Measurements from ENCODE around the gene RFWD3. TPM values are rescaled to one million over a fixed set of nuclear protein-coding genes. Genes with fewer than 3 reads are reported as not detected.
A peak's percentile ranks its signal among the peaks of the same experiment; 100 is the strongest.
"Not testable (repeated sequence)": the region's sequence is repeated elsewhere in the genome, so short reads cannot be mapped to it uniquely, and the experiment has no call there.

Gene RFWD3
- total RNA-seq, 2 experiments from 2014 or later = 121 to 162 TPM

DNA sequence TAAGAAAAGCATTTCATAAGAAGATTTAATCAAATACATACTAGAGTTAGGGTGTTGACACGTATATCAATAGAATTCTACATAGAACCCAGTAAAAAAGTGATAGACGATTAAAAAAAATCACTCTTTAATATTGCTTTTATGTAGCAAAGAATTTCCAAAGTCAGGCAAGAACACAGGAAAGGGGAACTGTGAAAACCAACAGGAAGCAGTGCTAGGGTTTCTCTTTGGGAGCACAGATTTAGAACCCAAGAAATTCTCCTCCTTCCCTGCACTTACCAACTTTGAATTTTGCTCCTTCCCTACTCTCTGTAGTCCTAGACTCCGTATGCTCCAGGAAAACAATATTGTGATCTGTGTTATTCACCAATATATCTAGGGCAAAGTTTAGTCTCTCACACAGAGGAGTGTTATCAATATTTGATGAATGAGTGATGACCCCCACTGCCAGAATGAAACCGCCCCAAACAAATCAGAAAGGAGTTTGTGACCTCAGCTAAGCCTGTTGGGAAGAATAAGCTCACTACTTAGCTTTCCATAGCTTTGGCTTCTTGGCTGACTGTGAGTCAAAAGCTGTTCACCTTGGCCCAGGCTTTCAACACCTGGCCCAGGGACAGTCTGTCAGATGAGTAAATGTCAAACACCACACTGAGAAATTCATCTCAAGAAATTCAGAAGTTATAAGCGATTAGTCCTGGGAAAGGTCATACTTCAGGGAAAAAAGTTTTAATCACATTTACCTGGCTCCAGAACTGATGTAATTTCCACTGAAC, 8.6 kb downstream of the RFWD3 start:
- Mint-ChIP-seq H3K27me3 (no peaks in the 10 kb centered on the region), H3K4me3 (peak overlapping the region; percentile 38), H3K4me1 (peaks cover 81% of the 10 kb centered on the region), H3K36me3 (peaks cover 75% of the 10 kb centered on the region), H3K9me3 (ENCODE audit: low read depth) (no peaks in the 10 kb centered on the region), H3K27ac (peak overlapping the region; percentile 29)
- no peak for ATAC-seq
- CTCF ChIA-PET = no interaction called here
- no peak for DNase-seq

DNA sequence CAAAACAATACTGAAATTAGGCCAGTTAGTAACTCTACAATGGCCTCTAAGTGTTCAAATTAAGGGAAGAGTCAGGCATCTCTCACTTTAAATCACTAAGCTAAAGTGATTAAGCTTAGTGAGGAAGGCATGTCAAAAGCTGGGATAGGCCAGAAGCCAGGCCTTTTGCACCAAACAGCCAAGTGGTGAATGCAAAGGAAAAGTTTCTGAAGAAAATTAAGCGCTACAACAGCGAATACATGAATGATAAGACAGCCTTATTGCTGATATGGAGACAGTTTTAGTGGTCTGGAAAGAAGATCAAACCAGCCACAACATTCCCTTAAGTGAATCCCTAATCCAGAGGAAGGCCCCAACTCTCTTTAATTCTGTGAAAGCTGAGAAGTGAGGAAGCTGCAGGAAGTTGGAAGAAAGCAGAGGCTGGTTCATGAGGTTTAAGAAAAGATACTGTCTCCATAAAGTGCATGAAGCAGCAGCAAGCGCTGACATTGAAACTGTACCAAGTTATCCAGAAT, 12.1 kb downstream of the RFWD3 start:
- Mint-ChIP-seq H3K27ac (no peak overlapping the region), H3K4me3 (no peak overlapping the region)

DNA sequence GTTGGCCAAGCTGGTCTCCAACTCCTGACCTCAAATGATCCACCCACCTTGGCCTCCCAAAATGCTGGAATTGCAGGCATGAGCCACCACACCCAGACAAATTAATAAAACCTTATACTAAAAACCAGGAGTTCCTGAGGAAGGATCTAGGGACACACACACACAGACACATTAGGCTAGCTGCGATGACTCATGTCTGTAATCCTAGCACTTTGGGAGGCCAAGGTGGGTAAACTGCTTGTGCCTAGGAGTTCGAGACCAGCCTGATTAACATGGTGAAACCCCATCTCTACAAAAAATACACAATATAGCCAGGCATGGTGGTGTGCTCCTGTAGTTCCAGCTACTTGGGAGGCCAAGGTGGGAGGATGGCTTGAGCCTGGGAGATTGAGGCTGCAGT, 13.8 kb downstream of the RFWD3 start:
- Mint-ChIP-seq H3K4me1 (peaks cover 43% of the 10 kb centered on the region), H3K36me3 (peaks cover 64% of the 10 kb centered on the region), H3K27ac (peak overlapping the region; percentile 61)
- DNase-seq; H3K9me3 Mint-ChIP-seq (ENCODE audit: low read depth); H3K27me3 Mint-ChIP-seq; ATAC-seq; H3K4me3 Mint-ChIP-seq: not testable (repeated sequence)
- CTCF ChIA-PET = interaction anchor here (3.3 kb wide), 1 partner anchor 14 kb away, joined by 11 read pairs; the partner anchor contains the start of gene RFWD3

More for the DNA sequence above, 12.1 kb downstream of the RFWD3 start:
- no peak for ATAC-seq
- no peaks in the 10 kb centered on the region for H3K27me3 Mint-ChIP-seq
- CTCF ChIA-PET = interaction anchor here (1.1 to 3.6 kb wide), 5 partner anchors 10 to 26 kb away, joined by 3 to 9 read pairs (median 4); partner anchors contain the start of gene RFWD3
- H3K9me3 Mint-ChIP-seq (ENCODE audit: low read depth) = no peaks in the 10 kb centered on the region
- peaks cover 58% of the 10 kb centered on the region for H3K4me1 Mint-ChIP-seq
- DNase-seq = no peak
- H3K36me3 Mint-ChIP-seq = peaks cover 68% of the 10 kb centered on the region

DNA sequence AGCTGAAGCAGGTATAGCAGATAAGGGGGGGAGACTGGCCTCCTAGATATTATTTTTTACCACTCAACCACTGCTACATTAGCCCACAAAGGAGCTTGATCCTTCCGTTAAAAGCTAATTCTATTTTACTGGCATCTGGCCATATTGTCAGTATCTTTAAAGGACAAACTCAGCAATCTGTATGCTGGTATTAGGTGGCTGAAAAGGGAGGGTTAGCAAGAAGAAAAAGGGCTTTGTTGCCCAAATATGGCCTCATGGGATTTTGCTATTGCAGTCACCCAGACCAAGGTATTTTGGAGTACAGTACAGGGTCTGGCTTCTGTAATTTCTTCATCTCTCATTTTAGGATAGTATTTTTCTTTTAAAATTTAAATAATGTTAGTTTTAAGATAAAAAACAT, 14.4 kb downstream of the RFWD3 start:
- DNase-seq (no peak), ATAC-seq (no peak)
- peaks cover 63% of the 10 kb centered on the region for H3K36me3 Mint-ChIP-seq
- no peak overlapping the region for H3K4me3 Mint-ChIP-seq
- H3K9me3 Mint-ChIP-seq (ENCODE audit: low read depth) = no peaks in the 10 kb centered on the region
- peaks cover 38% of the 10 kb centered on the region for H3K4me1 Mint-ChIP-seq
- H3K27me3 Mint-ChIP-seq = no peaks in the 10 kb centered on the region
- no peak overlapping the region for H3K27ac Mint-ChIP-seq
- CTCF ChIA-PET = interaction anchor here (1.0 to 3.3 kb wide), 9 partner anchors 9 to 211 kb away, joined by 3 to 16 read pairs (median 4); partner anchors contain the start of gene RFWD3

DNA sequence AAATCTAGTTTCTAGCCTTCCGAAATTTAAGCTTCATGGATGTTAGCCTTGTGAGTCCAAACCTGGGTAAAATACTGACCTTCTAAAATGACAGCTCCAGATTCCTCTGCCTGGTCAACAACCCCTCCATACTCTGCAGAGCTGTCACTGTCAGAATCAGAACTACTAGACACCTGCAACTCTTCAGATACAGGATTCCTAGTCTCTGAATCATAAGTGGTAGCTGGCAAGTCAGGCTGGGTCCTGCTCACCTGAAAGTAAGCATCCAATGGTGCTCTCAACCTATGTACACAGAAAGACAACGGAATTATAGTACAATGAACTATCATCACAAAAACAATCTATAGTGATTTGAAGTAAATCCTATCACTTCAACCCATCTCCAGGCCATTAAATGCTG, 14.8 kb downstream of the RFWD3 start:
- peaks cover 61% of the 10 kb centered on the region for H3K36me3 Mint-ChIP-seq
- ATAC-seq (no peak), DNase-seq (no peak)
- H3K27me3 Mint-ChIP-seq = no peaks in the 10 kb centered on the region
- H3K4me3 Mint-ChIP-seq = no peak overlapping the region
- H3K4me1 Mint-ChIP-seq = peaks cover 34% of the 10 kb centered on the region
- CTCF ChIA-PET = interaction anchor here (1.0 to 3.3 kb wide), 9 partner anchors 9 to 211 kb away, joined by 3 to 16 read pairs (median 4); partner anchors contain the start of gene RFWD3
- H3K27ac Mint-ChIP-seq = peak overlapping the region; percentile 50
- H3K9me3 Mint-ChIP-seq (ENCODE audit: low read depth) = no peaks in the 10 kb centered on the region

DNA sequence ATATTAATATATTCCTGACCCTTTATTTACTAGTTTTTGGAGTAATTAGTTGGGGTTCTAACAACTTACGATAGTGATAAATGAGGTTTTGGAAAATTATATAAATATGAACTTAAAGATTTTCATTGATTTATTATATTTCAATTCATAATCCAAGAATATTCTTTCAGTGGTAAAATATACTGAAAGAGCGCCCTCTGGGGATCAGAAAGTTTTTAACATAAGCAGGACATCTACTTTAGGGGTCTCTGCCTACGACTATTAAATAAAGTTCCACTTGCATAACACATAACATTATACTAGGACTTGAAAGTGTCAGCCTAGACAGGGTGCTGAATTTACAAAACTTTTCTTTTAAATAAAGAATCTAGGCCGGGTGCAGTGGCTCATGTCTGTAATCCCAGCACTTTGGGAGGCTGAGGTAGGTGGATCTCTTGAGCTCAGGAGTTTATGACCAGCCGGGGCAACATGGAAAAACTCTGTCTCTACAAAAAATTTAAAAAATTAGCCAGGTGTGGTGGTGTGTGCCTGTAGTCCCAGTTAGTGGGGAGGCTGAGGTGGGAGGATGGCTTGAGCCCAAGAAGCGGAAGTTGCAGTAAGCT, 15.6 kb downstream of the RFWD3 start:
- Mint-ChIP-seq H3K9me3 (ENCODE audit: low read depth) (no peaks in the 10 kb centered on the region), H3K4me1 (peaks cover 30% of the 10 kb centered on the region), H3K27me3 (no peaks in the 10 kb centered on the region), H3K4me3 (no peak overlapping the region), H3K27ac (no peak overlapping the region), H3K36me3 (peaks cover 62% of the 10 kb centered on the region)
- ATAC-seq (no peak), DNase-seq (no peak)
- CTCF ChIA-PET = interaction anchor here (1.0 to 3.3 kb wide), 8 partner anchors 10 to 212 kb away, joined by 3 to 16 read pairs (median 4); partner anchors contain the start of gene RFWD3

DNA sequence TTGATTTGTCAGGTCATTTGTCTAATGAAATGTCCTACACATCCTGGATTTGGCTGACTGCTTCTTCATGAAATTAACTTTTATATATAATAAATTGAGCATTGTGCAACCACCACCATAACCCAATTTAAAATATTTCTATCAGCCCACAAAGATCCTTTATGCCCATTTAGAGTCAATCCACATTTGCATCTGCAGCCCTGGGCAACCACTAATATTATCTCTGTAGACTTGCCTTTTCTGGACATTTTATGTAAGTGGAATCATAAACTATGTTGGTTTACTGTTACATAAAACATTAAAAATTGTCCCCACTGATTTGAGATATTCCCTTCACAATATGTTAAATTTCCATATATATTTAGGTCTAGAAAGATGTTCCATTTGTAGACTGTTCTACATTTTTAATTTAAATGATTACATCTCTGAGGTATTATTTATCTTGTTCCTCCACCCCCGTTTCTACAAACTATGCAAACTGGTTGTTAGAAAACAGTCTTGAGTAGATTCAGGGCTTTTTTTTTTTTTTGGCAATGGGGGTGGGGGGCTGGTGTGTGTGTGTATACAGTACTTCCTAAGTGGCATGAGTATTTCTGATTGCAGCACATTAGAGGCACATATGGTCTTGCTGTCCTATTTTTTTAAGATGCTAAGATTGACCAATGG, 16.7 kb downstream of the RFWD3 start:
- H3K27ac Mint-ChIP-seq = no peak overlapping the region
- DNase-seq (no peak), ATAC-seq (no peak)
- H3K36me3 Mint-ChIP-seq = peaks cover 61% of the 10 kb centered on the region
- CTCF ChIA-PET = interaction anchor here (2.6 to 3.3 kb wide), 2 partner anchors 14 to 17 kb away, joined by 11 to 16 read pairs; partner anchors contain the start of gene RFWD3
- H3K4me1 Mint-ChIP-seq = peaks cover 21% of the 10 kb centered on the region
- H3K27me3 Mint-ChIP-seq = no peaks in the 10 kb centered on the region
- H3K9me3 Mint-ChIP-seq (ENCODE audit: low read depth) = no peaks in the 10 kb centered on the region
- no peak overlapping the region for H3K4me3 Mint-ChIP-seq

DNA sequence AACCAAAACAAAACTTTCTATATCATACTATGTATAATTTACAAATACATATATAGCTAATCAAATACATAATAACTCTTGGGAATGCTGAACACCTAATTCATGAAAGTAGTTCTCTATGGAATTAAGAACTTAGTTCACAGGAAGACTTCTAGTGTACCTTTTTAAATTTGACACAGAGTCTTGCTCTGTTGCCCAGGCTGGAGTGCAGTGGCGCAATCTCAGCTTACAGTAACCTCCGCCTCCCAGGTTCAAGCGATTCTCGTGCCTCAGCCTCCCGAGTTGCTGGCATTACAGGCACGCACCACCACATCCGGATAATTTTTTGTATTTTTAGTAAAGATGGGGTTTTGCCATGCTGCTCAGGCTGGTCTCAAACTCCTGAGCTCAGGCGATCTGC, 24.7 kb downstream of the RFWD3 start:
- peaks cover 53% of the 10 kb centered on the region for H3K36me3 Mint-ChIP-seq
- no peaks in the 10 kb centered on the region for H3K27me3 Mint-ChIP-seq
- no peak overlapping the region for H3K4me3 Mint-ChIP-seq
- H3K9me3 Mint-ChIP-seq (ENCODE audit: low read depth) = no peaks in the 10 kb centered on the region
- no peak for ATAC-seq
- peaks cover 2% of the 10 kb centered on the region for H3K4me1 Mint-ChIP-seq
- no peak overlapping the region for H3K27ac Mint-ChIP-seq
- CTCF ChIA-PET = interaction anchor here (0.7 to 1.6 kb wide), 2 partner anchors 13 to 15 kb away, joined by 3 to 4 read pairs; no protein-coding TSS in a partner anchor
- DNase-seq = no peak

DNA sequence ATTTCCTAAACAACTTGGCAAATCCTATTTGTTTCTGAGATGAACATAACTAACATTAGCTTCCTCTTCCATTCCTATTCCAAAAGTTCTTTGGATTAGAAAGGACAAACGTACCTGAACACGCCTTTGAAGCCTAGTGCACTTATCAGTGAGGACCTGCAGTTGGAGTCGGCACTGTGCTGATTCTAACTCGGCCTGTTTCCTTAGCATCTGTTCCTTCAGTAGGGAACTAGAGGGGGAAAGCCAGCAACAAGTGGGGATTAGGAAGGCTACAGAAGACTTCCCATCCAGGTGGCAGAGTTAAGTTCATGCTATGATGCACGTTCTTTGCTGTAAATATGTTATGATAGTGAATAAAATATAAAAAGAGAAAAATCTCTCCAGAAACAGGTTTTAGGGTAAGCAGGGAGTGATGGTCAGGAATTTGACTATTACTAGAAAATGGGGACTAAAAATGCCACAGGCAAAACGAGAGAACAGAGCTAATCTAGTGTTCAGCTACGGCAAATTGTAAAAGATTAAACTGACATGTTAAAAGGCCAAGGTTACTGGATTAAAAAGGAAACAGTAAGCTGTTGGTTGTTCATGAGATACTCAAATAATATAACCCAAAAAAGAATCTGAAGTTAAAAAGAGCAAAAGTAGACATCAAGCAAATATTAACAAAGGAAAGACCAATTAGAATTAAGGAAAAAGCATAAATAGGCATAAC, 28.8 kb downstream of the RFWD3 start:
- DNase-seq (no peak), ATAC-seq (no peak)
- no peak overlapping the region for H3K4me3 Mint-ChIP-seq
- peaks cover 45% of the 10 kb centered on the region for H3K36me3 Mint-ChIP-seq
- CTCF ChIA-PET = interaction anchor here (1.1 kb wide), 1 partner anchor 29 kb away, joined by 4 read pairs; the partner anchor contains the start of gene RFWD3
- H3K4me1 Mint-ChIP-seq = no peaks in the 10 kb centered on the region
- H3K27me3 Mint-ChIP-seq = no peaks in the 10 kb centered on the region
- no peak overlapping the region for H3K27ac Mint-ChIP-seq
- H3K9me3 Mint-ChIP-seq (ENCODE audit: low read depth) = no peaks in the 10 kb centered on the region

DNA sequence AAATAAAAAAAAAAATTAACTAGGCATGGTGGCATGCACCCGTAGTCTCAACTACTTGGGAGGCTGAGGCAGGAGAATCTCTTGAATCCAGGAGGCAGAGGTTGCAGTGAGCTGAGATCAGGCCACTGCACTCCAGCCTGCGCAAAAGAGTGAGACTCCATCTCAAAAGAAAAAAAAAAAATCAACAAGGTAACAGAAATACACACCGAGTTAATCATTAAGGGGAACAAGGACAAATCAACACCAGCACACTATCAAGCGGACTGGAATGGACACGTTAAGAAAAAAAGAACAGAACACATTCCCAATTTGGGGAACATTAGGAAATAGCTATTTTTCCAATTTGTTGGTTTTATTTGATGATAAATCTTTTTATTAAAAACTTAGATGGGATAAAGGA, 31.4 kb downstream of the RFWD3 start:
- Mint-ChIP-seq H3K27ac (no peak overlapping the region), H3K4me3 (no peak overlapping the region), H3K36me3 (peaks cover 51% of the 10 kb centered on the region), H3K27me3 (no peaks in the 10 kb centered on the region), H3K9me3 (ENCODE audit: low read depth) (no peaks in the 10 kb centered on the region), H3K4me1 (peaks cover 3% of the 10 kb centered on the region)
- no peak for DNase-seq
- ATAC-seq = no peak
- CTCF ChIA-PET = interaction anchor here (1.2 to 2.2 kb wide), 3 partner anchors 16 to 20 kb away, joined by 3 to 16 read pairs (median 4); no protein-coding TSS in a partner anchor

DNA sequence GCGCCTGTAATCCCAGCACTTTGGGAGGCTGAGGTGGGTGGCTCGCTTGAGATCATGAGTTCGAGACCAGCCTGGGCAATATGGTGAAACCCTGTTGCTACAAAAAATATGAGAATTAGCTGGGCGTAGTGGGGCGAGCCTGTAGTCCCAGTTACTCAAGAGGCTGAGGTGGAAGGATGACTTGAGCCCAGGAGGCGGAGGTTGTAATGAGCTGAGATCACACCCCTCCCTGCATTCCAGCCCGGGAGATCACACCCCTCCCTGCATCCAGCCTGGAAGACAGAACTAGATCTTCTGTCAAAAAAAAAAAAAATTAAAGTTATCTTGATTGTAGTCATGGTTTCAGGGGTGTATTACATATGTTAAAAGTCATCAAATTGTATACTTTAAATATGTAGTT, 33.0 kb downstream of the RFWD3 start:
- Mint-ChIP-seq H3K9me3 (ENCODE audit: low read depth) (no peaks in the 10 kb centered on the region), H3K27ac (no peak overlapping the region), H3K4me1 (peaks cover 10% of the 10 kb centered on the region), H3K36me3 (peaks cover 60% of the 10 kb centered on the region), H3K27me3 (no peaks in the 10 kb centered on the region), H3K4me3 (no peak overlapping the region)
- CTCF ChIA-PET = no interaction called here
- ATAC-seq = no peak
- no peak for DNase-seq

DNA sequence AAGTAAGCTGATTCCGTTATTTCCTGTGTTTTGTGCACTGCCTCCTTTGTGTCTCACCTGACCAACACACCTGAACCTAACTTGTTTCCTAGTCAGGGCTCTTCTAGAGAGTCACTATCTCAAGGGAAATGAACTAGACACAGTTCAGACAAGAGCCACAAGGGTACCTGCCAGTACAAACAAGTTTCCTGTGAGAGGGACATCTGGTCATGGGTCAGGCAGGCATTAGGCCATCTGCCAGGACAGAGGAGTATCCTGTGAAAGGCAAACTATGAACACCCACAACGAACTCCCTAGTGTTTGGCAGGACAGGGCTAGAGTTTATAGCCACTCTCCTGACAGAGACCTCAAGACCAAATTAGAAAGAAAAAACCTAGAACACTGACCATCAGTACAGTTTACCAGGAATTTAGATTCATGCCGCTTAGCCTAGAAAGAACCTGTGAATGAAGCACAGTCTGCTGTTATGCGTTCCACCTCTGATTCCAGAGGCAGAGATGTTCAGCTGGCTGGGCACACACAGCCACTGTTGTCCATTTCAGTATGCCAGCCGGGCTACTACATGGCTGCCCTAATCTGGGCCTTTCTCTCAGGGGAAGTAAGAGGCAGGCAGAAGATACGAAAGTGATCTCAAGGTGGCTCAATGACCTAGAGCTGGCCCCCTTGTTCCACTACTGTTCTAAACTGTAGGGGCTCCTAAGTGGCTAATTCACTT, 39.0 kb downstream of the RFWD3 start:
- Mint-ChIP-seq H3K4me1 (peaks cover 33% of the 10 kb centered on the region), H3K36me3 (peaks cover 74% of the 10 kb centered on the region), H3K9me3 (ENCODE audit: low read depth) (no peaks in the 10 kb centered on the region), H3K4me3 (no peak overlapping the region), H3K27ac (peak overlapping the region; percentile 10), H3K27me3 (no peaks in the 10 kb centered on the region)
- CTCF ChIA-PET = interaction anchor here (1.5 to 2.1 kb wide), 2 partner anchors 24 to 41 kb away, joined by 3 to 6 read pairs; no protein-coding TSS in a partner anchor
- DNase-seq (no peak), ATAC-seq (no peak)

Measured in activated CD8-positive, alpha-beta memory T cell treated with anti-CD3 and anti-CD28 coated beads, Interleukin-2, amount 10 ng/mL, durations not matched to agents 7 days and 5 days (primary cell).